H7 (cell line): ENCODE results near the gene OR8D1. TPM values are rescaled to one million over a fixed set of nuclear protein-coding genes. Genes with fewer than 3 reads are reported as not detected.

Experiments used
- DNase-seq: peaks from one replicate; pipeline ENCODE4 v3.0.0; 2012
- H3K27me3 ChIP-seq: 2 replicates; pipeline ENCODE4 v1.6.0; 2011; ENCODE audit warnings: mild to moderate bottlenecking, low read length; ENCODE audit not compliant: control insufficient read depth, insufficient read depth
- H3K36me3 ChIP-seq: replicated peaks from 2 replicates; pipeline ENCODE4 v1.5.1; 2011; ENCODE audit warnings: low read length; ENCODE audit not compliant: control insufficient read depth, insufficient read depth
- H3K4me3 ChIP-seq: 2 replicates; pipeline ENCODE4 v1.5.1; 2011; ENCODE audit warnings: low read depth, mild to moderate bottlenecking, control low read depth, low read length, moderate library complexity; ENCODE audit not compliant: insufficient read depth
- total RNA-seq: library from RNA; depleted of rRNA; stranded (reverse); fragments of >200 nt; shearing (Covaris generic); gene quantifications from 2 replicates; pipeline ENCODE4 v1.2.3, GENCODE V29; 2014; rRNA removed

The OR8D1 gene
- not detected in 2 replicates for total RNA-seq

DNA sequence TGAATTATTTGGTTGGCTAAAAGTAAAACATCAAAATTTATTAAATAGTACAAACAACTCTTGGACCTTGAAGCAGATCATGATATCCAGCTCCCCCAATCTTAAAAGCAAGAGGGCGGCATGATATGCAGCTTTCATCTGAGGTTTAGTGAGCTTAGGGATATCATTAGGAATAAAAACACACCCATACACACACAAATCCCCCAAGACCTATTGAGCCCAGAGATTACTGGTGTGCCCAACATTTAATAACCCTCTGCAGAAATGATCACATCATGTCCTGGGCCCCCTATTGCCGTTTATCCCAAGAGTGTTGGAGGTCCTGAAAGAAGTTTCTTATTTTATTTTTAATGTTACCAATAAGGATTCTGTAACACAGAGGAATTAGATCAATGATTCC lies at the start of gene OR8D1:
Gene OR8D1 (minus strand): TSS at position 101 of the 400 bp plus-strand sequence. CDS start 3,183 bp downstream, outside the sequence.
- Histone ChIP-seq H3K27me3 (no peaks in the 10 kb centered on the region), H3K36me3 (no peaks in the 10 kb centered on the region), H3K4me3 (no peak within 1 kb of the TSS)
- no peak for DNase-seq

DNA sequence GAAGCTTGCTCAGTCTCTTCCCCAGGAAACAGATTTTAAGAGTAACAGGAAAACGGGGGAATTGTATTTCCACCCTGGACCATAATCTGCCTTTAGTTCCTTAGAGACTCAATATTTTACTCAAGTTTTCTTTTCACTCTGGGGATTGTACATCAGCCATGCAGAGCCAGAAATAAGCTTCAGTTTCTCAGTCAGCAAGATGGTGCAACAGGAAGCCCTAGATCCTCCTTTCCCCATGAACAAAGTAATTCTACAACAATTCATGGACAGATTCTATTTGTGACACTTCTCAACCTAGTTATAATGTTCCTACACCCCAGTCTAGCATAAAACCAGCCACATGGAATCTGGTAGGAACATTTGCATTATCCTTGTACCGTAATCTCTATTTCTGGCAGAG lies 45.8 kb upstream of the OR8D1 start:
- H3K4me3 ChIP-seq = no peak overlapping the region
- DNase-seq = no peak
- no peaks in the 10 kb centered on the region for H3K36me3 ChIP-seq
- H3K27me3 ChIP-seq = no peaks in the 10 kb centered on the region

- Histone ChIP-seq H3K36me3 (no peaks in the 10 kb centered on the region), H3K27me3 (no peaks in the 10 kb centered on the region), H3K4me3 (no peak overlapping the region)
- DNase-seq = no peak
Measured at GRCh38 chr11:124346311-124346955, 32.7 kb upstream of the OR8D1 start.

DNA sequence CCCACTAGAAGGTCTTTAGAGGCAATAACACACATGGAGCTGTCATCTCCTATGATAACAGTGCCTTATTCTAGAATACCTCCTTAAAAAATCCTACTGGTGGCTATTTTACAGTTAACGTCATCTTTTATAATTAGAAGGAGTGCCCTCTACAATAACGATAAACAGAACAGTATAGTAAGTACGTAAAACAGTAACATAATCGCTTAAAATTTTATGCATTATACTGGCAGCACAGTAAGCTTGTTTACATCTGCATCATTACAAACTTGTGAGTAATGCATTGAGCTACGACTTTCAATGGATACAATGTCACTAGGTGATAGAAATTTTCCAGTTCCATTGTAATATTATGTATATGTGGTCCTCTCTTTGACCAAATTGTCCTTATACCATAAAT lies 30.6 kb upstream of the OR8D1 start:
- no peak overlapping the region for H3K4me3 ChIP-seq
- DNase-seq = no peak
- H3K36me3 ChIP-seq = no peaks in the 10 kb centered on the region
- no peaks in the 10 kb centered on the region for H3K27me3 ChIP-seq

DNA sequence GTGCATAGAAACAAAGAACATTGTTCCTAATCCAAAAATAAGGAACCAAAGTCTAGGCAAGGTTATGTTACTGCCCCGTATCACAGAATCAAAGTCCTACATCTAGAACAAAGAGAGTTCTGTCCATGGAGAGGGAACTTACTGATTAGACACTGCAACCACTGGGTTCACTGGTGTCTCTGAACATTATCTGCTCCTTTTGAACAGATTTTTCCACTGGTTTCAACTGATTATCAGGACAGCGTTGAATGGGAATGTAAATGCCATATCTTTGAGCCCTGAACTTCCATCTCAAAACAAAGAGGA lies 26.3 kb upstream of the OR8D1 start:
- DNase-seq = no peak
- H3K36me3 ChIP-seq = no peaks in the 10 kb centered on the region
- no peaks in the 10 kb centered on the region for H3K27me3 ChIP-seq
- no peak overlapping the region for H3K4me3 ChIP-seq

DNA sequence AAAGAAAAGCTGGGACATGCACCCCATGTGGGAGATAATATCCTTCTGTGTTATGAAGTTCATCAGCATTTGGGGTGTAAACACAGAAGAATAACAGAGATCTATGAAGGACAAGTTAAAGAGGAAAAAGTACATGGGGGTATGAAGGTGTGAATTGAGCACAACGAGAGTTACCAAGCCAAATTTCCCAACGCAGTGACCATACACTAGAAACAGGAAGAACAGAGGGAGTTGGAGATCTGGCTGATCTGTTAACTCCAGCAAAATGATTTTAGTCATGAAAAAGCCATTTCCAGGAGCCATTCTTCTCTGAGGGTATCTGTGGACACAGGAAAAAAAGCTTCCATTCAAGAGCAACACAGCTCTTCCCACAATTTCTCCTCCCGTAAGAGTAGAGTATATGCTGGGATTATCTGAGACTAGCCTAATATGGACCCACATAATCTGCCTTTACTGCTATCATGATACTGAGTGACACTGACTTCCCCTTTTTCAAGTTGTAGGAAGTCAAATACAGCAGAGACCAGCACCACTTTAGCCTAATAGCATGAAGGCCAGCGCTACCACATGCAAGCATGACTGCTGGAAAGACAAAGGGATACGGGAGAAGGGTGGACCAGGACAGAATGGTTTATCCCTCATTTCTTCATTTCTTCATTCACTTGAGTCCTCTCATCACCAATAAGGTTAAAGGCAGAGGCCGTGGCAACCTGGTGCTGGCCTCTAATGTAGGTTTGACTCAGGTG lies 25.8 kb upstream of the OR8D1 start:
- Histone ChIP-seq H3K4me3 (no peak overlapping the region), H3K36me3 (no peaks in the 10 kb centered on the region), H3K27me3 (no peaks in the 10 kb centered on the region)
- no peak for DNase-seq

DNA sequence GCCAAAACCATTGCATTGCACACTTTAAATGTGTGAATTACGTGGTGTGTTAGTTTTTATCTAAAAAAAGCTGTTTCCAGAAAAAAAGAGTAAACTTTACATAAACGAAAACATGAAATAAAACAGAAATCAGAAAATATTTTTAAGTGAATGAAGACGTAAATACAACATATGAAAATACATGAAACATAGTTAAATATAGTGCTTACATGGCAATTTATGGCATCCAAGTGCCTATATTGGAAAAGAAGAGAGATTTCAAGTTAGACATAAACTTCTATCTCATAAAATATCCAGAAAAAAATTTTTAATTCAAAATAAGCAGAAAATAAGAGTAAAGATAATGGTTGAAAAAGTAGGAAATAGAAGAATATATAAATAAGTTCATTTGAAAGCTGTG lies 18.1 kb upstream of the OR8D1 start:
- Histone ChIP-seq H3K27me3 (no peaks in the 10 kb centered on the region), H3K36me3 (no peaks in the 10 kb centered on the region), H3K4me3 (no peak overlapping the region)
- DNase-seq = no peak

DNA sequence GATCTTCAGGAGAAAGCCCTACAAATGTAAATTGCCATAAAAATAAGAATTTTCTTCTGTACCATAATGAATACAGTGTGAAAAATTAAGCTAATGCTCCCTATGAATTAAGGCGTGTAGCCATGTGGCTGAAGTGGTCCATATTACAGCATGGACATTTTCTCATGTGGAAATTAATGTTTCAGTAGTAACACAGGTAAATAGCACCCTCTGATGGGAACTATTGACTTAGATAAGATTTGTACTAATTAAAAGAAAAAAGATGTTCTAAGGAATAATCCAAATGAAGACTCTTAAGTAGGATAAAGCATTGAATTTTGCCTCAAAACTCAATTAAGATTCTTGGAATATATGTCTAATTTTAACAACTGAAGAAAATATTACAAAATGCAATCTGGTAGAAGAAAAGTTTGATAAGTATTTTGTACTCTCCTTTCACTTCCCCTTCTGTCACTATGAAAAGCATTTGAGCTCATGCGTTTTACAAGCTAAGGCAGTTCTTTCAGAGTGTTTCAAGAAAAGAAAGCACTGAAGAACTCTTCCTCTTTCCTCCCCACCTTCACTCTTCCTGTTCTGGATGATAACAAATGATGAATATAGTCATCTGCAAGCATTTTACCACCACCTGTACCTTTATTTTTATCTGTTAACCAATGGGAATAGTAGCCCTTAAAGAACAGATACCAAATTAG lies 16.2 kb upstream of the OR8D1 start:
- DNase-seq = no peak
- Histone ChIP-seq H3K27me3 (no peaks in the 10 kb centered on the region), H3K4me3 (no peak overlapping the region), H3K36me3 (no peaks in the 10 kb centered on the region)

DNA sequence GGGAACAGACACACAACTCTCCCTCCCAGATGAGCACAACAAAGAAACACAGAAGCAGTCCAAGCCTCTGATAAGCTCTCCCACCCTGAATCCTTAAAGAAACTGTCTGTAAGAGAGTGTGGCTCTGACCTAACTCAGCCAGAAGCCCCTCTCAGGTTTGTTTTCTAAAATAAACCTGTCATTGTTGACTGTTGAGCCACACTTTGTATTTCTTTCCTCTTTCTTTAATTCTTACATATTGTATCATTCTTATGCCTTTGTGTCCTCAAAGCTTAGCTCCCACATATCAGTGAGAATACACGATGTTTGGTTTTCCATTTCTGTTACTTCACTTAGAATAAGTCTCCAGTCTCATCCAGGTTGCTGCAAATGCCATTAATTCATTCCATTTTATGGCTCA lies 14.0 kb upstream of the OR8D1 start:
- no peak for DNase-seq
- Histone ChIP-seq H3K36me3 (no peaks in the 10 kb centered on the region), H3K4me3 (no peak overlapping the region), H3K27me3 (no peaks in the 10 kb centered on the region)

GRCh38 chr11:124322356-124322755 lies 8.6 kb upstream of the OR8D1 start:
- H3K4me3 ChIP-seq = no peak overlapping the region
- no peaks in the 10 kb centered on the region for H3K36me3 ChIP-seq
- H3K27me3 ChIP-seq = no peaks in the 10 kb centered on the region
- no peak for DNase-seq

- Histone ChIP-seq H3K27me3 (no peaks in the 10 kb centered on the region), H3K36me3 (no peaks in the 10 kb centered on the region), H3K4me3 (no peak within 1 kb of the TSS)
- DNase-seq = no peak
Measured at GRCh38 chr11:124320097-124320496, 6.3 kb upstream of the OR8D1 start, which contains the start of gene OR8D2. Gene OR8D2, minus strand, starts transcription at chr11:124320197. Its CDS starts 0 bp downstream, at chr11:124320197.

GRCh38 chr11:124315052-124315451 lies 1.3 kb upstream of the OR8D1 start:
- H3K4me3 ChIP-seq = no peak overlapping the region
- no peaks in the 10 kb centered on the region for H3K27me3 ChIP-seq
- no peak for DNase-seq
- no peaks in the 10 kb centered on the region for H3K36me3 ChIP-seq

DNA sequence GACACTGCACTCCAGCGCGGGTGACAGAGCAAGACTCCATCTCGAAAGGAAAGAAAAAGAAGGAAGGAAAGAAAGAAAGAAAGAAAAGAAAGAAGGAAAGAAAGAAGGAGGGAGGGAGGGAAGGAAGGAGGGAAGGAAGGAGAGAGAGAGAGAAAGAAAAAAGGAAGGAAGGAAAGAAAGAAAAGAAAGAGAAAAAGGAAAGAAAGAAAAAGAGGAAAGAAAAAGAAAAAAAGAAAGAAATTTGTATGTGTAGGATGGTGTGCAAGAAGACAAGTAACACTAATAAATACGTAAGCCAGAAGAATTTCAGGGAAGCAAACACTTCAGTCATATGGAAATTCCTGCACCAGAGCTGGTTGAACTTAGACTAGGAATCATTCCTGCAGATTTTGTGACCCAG lies 618 bp downstream of the OR8D1 start:
- no peak for DNase-seq
- Histone ChIP-seq H3K27me3 (no peaks in the 10 kb centered on the region), H3K4me3 (no peak overlapping the region), H3K36me3 (no peaks in the 10 kb centered on the region)

GRCh38 chr11:124311670-124312069 lies 2.1 kb downstream of the OR8D1 start:
- H3K36me3 ChIP-seq = no peaks in the 10 kb centered on the region

DNA sequence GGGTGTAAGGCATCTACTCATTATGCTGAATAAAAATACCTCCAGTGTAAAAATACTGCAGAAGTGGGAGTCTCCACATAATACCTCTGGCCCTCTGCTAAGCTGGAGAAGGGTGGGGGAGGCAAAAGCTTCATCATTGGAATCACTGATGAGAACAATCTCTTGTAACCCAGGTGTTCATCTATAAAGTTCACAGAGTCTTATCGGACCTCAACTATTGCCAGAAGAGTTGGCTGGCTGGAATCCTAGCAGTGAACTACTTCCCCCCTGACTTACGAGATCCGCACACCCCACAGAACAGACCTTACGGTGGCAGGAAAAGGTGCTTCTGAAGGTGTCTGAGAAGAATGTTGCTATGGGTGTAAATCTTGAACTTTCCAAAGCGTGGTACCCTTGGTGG lies 2.5 kb downstream of the OR8D1 start:
- H3K4me3 ChIP-seq = no peak overlapping the region
- H3K27me3 ChIP-seq = no peaks in the 10 kb centered on the region
- DNase-seq = no peak
- H3K36me3 ChIP-seq = no peaks in the 10 kb centered on the region

More at GRCh38 chr11:124311670-124312069, 2.1 kb downstream of the OR8D1 start:
- Histone ChIP-seq H3K27me3 (no peaks in the 10 kb centered on the region), H3K4me3 (no peak overlapping the region)
- no peak for DNase-seq
